GM12878 (cell line): ENCODE measurements around the gene PHB1. TPM values are rescaled to one million over a fixed set of nuclear protein-coding genes. Genes with fewer than 3 reads are reported as not detected.
A peak's percentile ranks its signal among the peaks of the same experiment; 100 is the strongest.

Experiments used
- ATAC-seq: fragments of 200-7000 bp; cut with Tn5 transposase; 3 replicates; pipeline ENCODE4 v1.9.1; 2020; ENCODE audit warnings: mild to moderate bottlenecking, moderate library complexity
- BruUV-seq: library from RNA; stranded (reverse); fragments of 400-500 nt; replicated peaks from 2 replicates; lab custom pipeline; 2021; lab: Mats Ljungman, UMichigan
- CTCF ChIA-PET: fragments of 300-600 bp; sonication (Branson Sonifier 250); formaldehyde crosslinking; extraction: SDS; loops from one replicate; lab custom pipeline; 2021; ENCODE audit warnings: inconsistent platforms; lab: Yijun Ruan, JAX
- POLR2A ChIA-PET: fragments of 350-600 bp; formaldehyde crosslinking; extraction: SDS; loops from one replicate; lab custom pipeline; 2021; ENCODE audit warnings: inconsistent platforms; lab: Charles Lee
- RAD21 ChIA-PET: fragments of 300-600 bp; sonication (Branson Sonifier 250); formaldehyde crosslinking; loops from one replicate; lab custom pipeline; 2023; ENCODE audit warnings: antibody characterized with exemption; ENCODE audit not compliant: unreplicated experiment; lab: Charles Lee
- SMC1A ChIA-PET: fragments of 300-600 bp; sonication (Branson Sonifier 250); formaldehyde crosslinking; loops from one replicate; lab custom pipeline; 2023; ENCODE audit not compliant: unreplicated experiment, uncharacterized antibody; lab: Charles Lee
- DNase-seq: peaks from one replicate; pipeline ENCODE4 v3.0.0-alpha.2; 2011; ENCODE audit warnings: low read depth, low spot score
- FAIRE-seq: peaks from 3 replicates; lab custom pipeline; 2011; peaks lifted over from hg19 to GRCh38; lab: Jason Lieb, UNC
- H2AFZ ChIP-seq: 2 replicates; pipeline ENCODE4 v1.6.0; 2011; ENCODE audit warnings: low read depth, low read length, control low read depth; ENCODE audit not compliant: control insufficient read depth
- H3K27ac ChIP-seq: 2 replicates; pipeline ENCODE4 v1.5.1; 2011; ENCODE audit warnings: control low read depth; ENCODE audit not compliant: control insufficient read depth, insufficient read depth
- H3K27me3 ChIP-seq, 2 experiments: replicated peaks in 1 of 2; 2 replicates each; pipeline versions ENCODE4 v1.6.0 to v1.6.1; 2011; ENCODE audit warnings: low read length in 1 of 2; ENCODE audit not compliant: control insufficient read depth in 2 of 2, insufficient read depth in 2 of 2
- H3K36me3 ChIP-seq, 2 experiments: 2 replicates each; pipeline ENCODE4 v1.5.1; 2011; ENCODE audit warnings: low read length in 1 of 2; ENCODE audit not compliant: control insufficient read depth in 2 of 2, insufficient read depth in 2 of 2
- H3K4me1 ChIP-seq: 2 replicates; pipeline ENCODE4 v1.6.1; 2011; ENCODE audit warnings: mild to moderate bottlenecking, low read length, moderate library complexity, mixed read lengths; ENCODE audit not compliant: control insufficient read depth, insufficient read depth
- H3K4me2 ChIP-seq: 2 replicates; pipeline ENCODE4 v1.6.0; 2011; ENCODE audit warnings: control low read depth; ENCODE audit not compliant: control insufficient read depth, insufficient read depth
- H3K4me3 ChIP-seq: fragments of 200-600 bp; sonication (generic); 2 replicates; pipeline ENCODE4 v1.5.1; 2016
- H3K79me2 ChIP-seq: 2 replicates; pipeline ENCODE4 v1.6.0; 2011; ENCODE audit warnings: low read length; ENCODE audit not compliant: control insufficient read depth, insufficient read depth
- H3K9ac ChIP-seq: 2 replicates; pipeline ENCODE4 v1.8.0; 2011; ENCODE audit warnings: low read length, control low read depth, mixed read lengths; ENCODE audit not compliant: control insufficient read depth, insufficient read depth
- H3K9me3 ChIP-seq: replicated peaks from 3 replicates; pipeline ENCODE4 v1.5.1; 2011; ENCODE audit warnings: mild to moderate bottlenecking, low read length; ENCODE audit not compliant: control insufficient read depth, insufficient read depth
- H4K20me1 ChIP-seq: 2 replicates; pipeline ENCODE4 v1.6.0; 2011; ENCODE audit not compliant: control insufficient read depth, insufficient read depth
- CHD1 ChIP-seq: IDR thresholded peaks from 2 replicates; pipeline ENCODE4 v1.6.1; 2012; ENCODE audit warnings: low read depth, low read length, improper control_type of control experiment
- CTCF ChIP-seq, 3 experiments: IDR thresholded peaks in 2 of 3; conservative IDR thresholded peaks in 1 of 3; 2 replicates each; pipeline ENCODE4 v1.5.1; 2011; ENCODE audit warnings: low read depth in 3 of 3, low read length in 3 of 3, mild to moderate bottlenecking in 3 of 3, control low read depth in 2 of 3, moderate library complexity in 2 of 3, inconsistent platforms in 1 of 3, mixed read lengths in 1 of 3; ENCODE audit not compliant: control insufficient read depth in 2 of 3, insufficient read depth in 1 of 3; ENCODE audit errors: extremely low read depth in 1 of 3
- ESRRA ChIP-seq: IDR thresholded peaks from 2 replicates; pipeline ENCODE4 v1.6.1; 2012; ENCODE audit warnings: mild to moderate bottlenecking, low read length, improper control_type of control experiment
- IRF4 ChIP-seq: IDR thresholded peaks from 2 replicates; pipeline ENCODE4 v1.6.1; 2011; ENCODE audit warnings: low read depth, low read length
- JUNB ChIP-seq: IDR thresholded peaks from 2 replicates; pipeline ENCODE4 v1.6.1; 2016; ENCODE audit warnings: antibody characterized with exemption, mild to moderate bottlenecking
- MTA2 ChIP-seq: fragments of 450-650 bp; IDR thresholded peaks from 2 replicates; pipeline ENCODE4 v1.6.1; 2016; ENCODE audit warnings: low read depth, mild to moderate bottlenecking, moderate library complexity
- MYB ChIP-seq: fragments of 150-350 bp; IDR thresholded peaks from 2 replicates; pipeline ENCODE4 v1.6.1; 2014; ENCODE audit warnings: mild to moderate bottlenecking, low read depth, low read length, borderline replicate concordance
- PAX8 ChIP-seq: fragments of 450-650 bp; IDR thresholded peaks from 2 replicates; pipeline ENCODE4 v1.6.1; 2017; ENCODE audit warnings: mild to moderate bottlenecking, moderate library complexity
- RAD51 ChIP-seq: fragments of 450-650 bp; IDR thresholded peaks from 2 replicates; pipeline ENCODE4 v1.6.1; 2016; ENCODE audit warnings: moderate library complexity, mild to moderate bottlenecking, inconsistent platforms
- RFX5 ChIP-seq: IDR thresholded peaks from 2 replicates; pipeline ENCODE4 v1.6.1; 2011; ENCODE audit warnings: low read depth, low read length, improper control_type of control experiment
- RUNX3 ChIP-seq: IDR thresholded peaks from 2 replicates; pipeline ENCODE4 v1.6.1; 2012; ENCODE audit warnings: low read length, inconsistent platforms
- SMARCA5 ChIP-seq: fragments of 450-650 bp; IDR thresholded peaks from 2 replicates; pipeline ENCODE4 v1.6.1; 2017; ENCODE audit warnings: mild to moderate bottlenecking
- SP1 ChIP-seq: IDR thresholded peaks from one replicate; pipeline ENCODE4 v1.6.1; 2011; ENCODE audit warnings: low read depth, low read length
- SPI1 ChIP-seq: IDR thresholded peaks from 2 replicates; pipeline ENCODE4 v1.6.1; 2011; ENCODE audit warnings: low read depth, mild to moderate bottlenecking, low read length, moderate library complexity, borderline replicate concordance; ENCODE audit not compliant: insufficient read depth
- YY1 ChIP-seq: IDR thresholded peaks from 2 replicates; pipeline ENCODE4 v1.6.1; 2011; ENCODE audit warnings: low read depth, mild to moderate bottlenecking, low read length
- ZNF217 ChIP-seq: fragments of 450-650 bp; IDR thresholded peaks from 2 replicates; pipeline ENCODE4 v1.6.1; 2017; ENCODE audit warnings: antibody characterized with exemption, mild to moderate bottlenecking
- ZNF24 ChIP-seq: fragments of 450-650 bp; IDR thresholded peaks from 2 replicates; pipeline ENCODE4 v1.6.1; 2017; ENCODE audit warnings: antibody characterized with exemption, mild to moderate bottlenecking
- WGBS: methylation state at CpG from one replicate; pipeline ENCODE4 v1.1.6; 2016; ENCODE audit warnings: low lambda C conversion rate; ENCODE audit not compliant: insufficient replicate concordance, insufficient coverage; ENCODE audit errors: missing lambda C conversion rate; 5-methylcytosine and 5-hydroxymethylcytosine counted together
- in situ Hi-C: fragments of 300-500 bp; cut with MboI; formaldehyde crosslinking; loops from 9 replicates; pipeline ENCODE4 v1.14.3; 2018; ENCODE audit warnings: mixed read lengths
- intact Hi-C: fragments of 100-400 bp; cut with micrococcal nuclease; formaldehyde crosslinking; loops from one replicate; pipeline ENCODE4 v1.14.2; 2022; ENCODE audit not compliant: unreplicated experiment
- polyA plus RNA-seq, 11 experiments: library from polyadenylated mRNA; depleted of rRNA in 4 of 11; unstranded in 6 of 11; stranded (reverse) in 5 of 11; fragments of >200 nt; fragmentation: Nextera tagmentation in 4 of 11; fragmentation: Illumina TruSeq in 1 of 11; extraction: Ambion mirVana in 4 of 11; extraction: Trizol in 1 of 11; gene quantifications; 1 replicate in 1 of 11; 2 replicates in 10 of 11; pipeline versions ENCODE4 v1.2.1 to v1.2.3, GENCODE V29; 2011 to 2016; ENCODE audit warnings: inconsistent platforms in 2 of 11, missing spikeins in 2 of 11, low read depth in 1 of 11
- total RNA-seq, 4 experiments: library from RNA; depleted of rRNA in 3 of 4; stranded (reverse); fragments of >200 nt in 3 of 4; fragmentation: Illumina TruSeq in 1 of 4; extraction: Trizol in 1 of 4; gene quantifications; 2 replicates each; pipeline versions ENCODE4 v1.2.1 to v1.2.3, GENCODE V29; 2013 to 2021

Gene PHB1
- total and polyA plus RNA-seq, 10 of the 15 experiments (the other 5 are each of a cell fraction or from before 2014, with no cell fraction given): 117 to 466 (median 248) TPM

- no peak overlapping the region for H3K4me3 ChIP-seq
- no peak for FAIRE-seq
- no peak overlapping the region; the same call in 1 of the 2 replicates for H3K4me2 ChIP-seq
- RAD21 ChIA-PET: no interaction called here
- peak; percentile 54; the same call in 1 of the 2 replicates for TF ChIP-seq SPI1
- no peak for TF ChIP-seq SMARCA5
- peak; percentile 25; the same call in 1 of the 2 replicates for TF ChIP-seq RUNX3
- H3K9me3 ChIP-seq: no peaks in the 10 kb centered on the region
- intact Hi-C loops: no loop called here
- H2AFZ ChIP-seq: no peak overlapping the region
- POLR2A ChIA-PET: no interaction called here
- peaks cover 10% of the 10 kb centered on the region for H3K4me1 ChIP-seq
- no TSS peak for BruUV-seq
- H3K27me3 ChIP-seq: no peaks in the 10 kb centered on the region
- no peaks in the 10 kb centered on the region for H3K79me2 ChIP-seq
- no peak overlapping the region for H3K9ac ChIP-seq
- peak; percentile 16; the same call in 1 of the 3 replicates for ATAC-seq
- WGBS: 30% methylated on average over 12 of the region's 12 CpGs
- SMC1A ChIA-PET: no interaction called here
- CTCF ChIA-PET: interaction anchor here (6.6 kb wide), 1 partner anchor 152 kb away, joined by 119 read pairs; no protein-coding TSS in a partner anchor
- in situ Hi-C loops: loop anchor here (10.0 kb wide), 1 partner anchor 150 kb away; no protein-coding TSS in a partner anchor
- DNase-seq: no peak
- H3K27ac ChIP-seq: peak overlapping the region; percentile 31; the same call in 1 of the 2 replicates
- 0 out of 2 replicates have a peak, but pooled peaks cover 2% of the 10 kb centered on the region for H4K20me1 ChIP-seq
- peaks cover 29 to 34% of the 10 kb centered on the region in 2 experiments for H3K36me3 ChIP-seq
These were observed 10.3 kb downstream of the PHB1 start for GRCh38 chr17:49404361-49404760.

- intact Hi-C loops (no loop called here), in situ Hi-C loops (loop anchor here (10.0 kb wide), 1 partner anchor 151 kb away; no protein-coding TSS in a partner anchor)
- RAD21 ChIA-PET: no interaction called here
- SMC1A ChIA-PET: no interaction called here
- Histone ChIP-seq H4K20me1 (0 out of 2 replicates have a peak, but pooled peaks cover 2% of the 10 kb centered on the region), H3K27ac (peak overlapping the region; percentile 31; the same call in 1 of the 2 replicates), H3K9ac (no peak overlapping the region), H3K36me3 (peaks cover 25 to 30% of the 10 kb centered on the region in 2 experiments), H3K4me1 (peaks cover 10% of the 10 kb centered on the region), H3K79me2 (no peaks in the 10 kb centered on the region), H3K4me2 (no peak overlapping the region; the same call in 1 of the 2 replicates), H3K4me3 (no peak overlapping the region), H2AFZ (no peak overlapping the region), H3K9me3 (no peaks in the 10 kb centered on the region), H3K27me3 (no peaks in the 10 kb centered on the region)
- BruUV-seq: no TSS peak
- POLR2A ChIA-PET: no interaction called here
- FAIRE-seq: no peak
- 76% methylated on average over 10 of the region's 10 CpGs for WGBS
- CTCF ChIA-PET: interaction anchor here (2.9 kb wide), 1 partner anchor 154 kb away, joined by 12 read pairs; no protein-coding TSS in a partner anchor
- no peak for DNase-seq
- no peak for ATAC-seq
- TF ChIP-seq ESRRA (no peak), IRF4 (no peak), ZNF217 (no peak), MTA2 (no peak), PAX8 (no peak), JUNB (no peak), RAD51 (no peak), SP1 (no peak), ZNF24 (no peak), CHD1 (no peak), CTCF (IDR thresholded peaks at IDR 0.05 in 2 of 3, conservative IDR thresholded peaks at IDR 0.05 in 1 of 3; ENCODE audit: control insufficient read depth in 2 of 3, extremely low read depth in 1 of 3, insufficient read depth in 1 of 3, low read depth in 3 of 3, low read length in 3 of 3) (no peak), MYB (no peak), RFX5 (no peak), YY1 (no peak)
These were observed 11.0 kb downstream of the PHB1 start for GRCh38 chr17:49403514-49404289.
